Adrenal gland (tissue), 5 donors: ENCODE data around the gene FGD6.

Experiments used
- POLR2A ChIP-seq, 2 donors: fragments of 450-650 bp; IDR thresholded peaks; one replicate each; pipeline ENCODE4 v1.6.1; 2017; ENCODE audit warnings: antibody characterized with exemption in 2 of 2, mild to moderate bottlenecking in 2 of 2, moderate library complexity in 1 of 2
- TF ChIP-seq, protein P1 (sequence below), 6 experiments: fragments of 450-650 bp in 4 of 6; fragments of 200-600 bp in 2 of 6; sonication (generic) in 1 of 6; IDR thresholded peaks; 1 replicate in 5 of 6; 2 replicates in 1 of 6; pipeline versions ENCODE4 v1.5.1 to v1.8.0; 2016 to 2021; ENCODE audit warnings: antibody characterized with exemption in 6 of 6, mild to moderate bottlenecking in 2 of 6, moderate library complexity in 1 of 6
- donor health status: DM: no; HTN: no; CAD: no.

DNA sequence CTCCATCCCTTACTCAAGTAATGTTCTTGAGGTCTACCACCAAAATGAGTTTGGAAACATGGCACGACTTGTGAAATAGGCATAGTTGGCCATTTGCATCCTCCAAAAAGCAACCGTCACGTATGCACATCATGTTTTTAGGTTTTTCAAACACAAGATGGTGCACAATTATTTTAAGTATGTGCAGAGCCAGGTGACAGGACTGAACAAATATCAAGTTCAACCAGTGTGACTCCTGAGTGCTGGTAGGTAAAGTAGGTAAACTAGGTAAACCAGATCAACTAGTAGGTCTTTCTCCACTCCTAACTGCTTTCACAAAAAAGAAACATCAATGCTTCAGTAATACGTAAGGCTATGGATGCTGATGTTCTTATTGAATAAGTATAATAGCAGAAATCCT, 39.1 kb downstream of the FGD6 start:
- TF ChIP-seq, protein P1, sequence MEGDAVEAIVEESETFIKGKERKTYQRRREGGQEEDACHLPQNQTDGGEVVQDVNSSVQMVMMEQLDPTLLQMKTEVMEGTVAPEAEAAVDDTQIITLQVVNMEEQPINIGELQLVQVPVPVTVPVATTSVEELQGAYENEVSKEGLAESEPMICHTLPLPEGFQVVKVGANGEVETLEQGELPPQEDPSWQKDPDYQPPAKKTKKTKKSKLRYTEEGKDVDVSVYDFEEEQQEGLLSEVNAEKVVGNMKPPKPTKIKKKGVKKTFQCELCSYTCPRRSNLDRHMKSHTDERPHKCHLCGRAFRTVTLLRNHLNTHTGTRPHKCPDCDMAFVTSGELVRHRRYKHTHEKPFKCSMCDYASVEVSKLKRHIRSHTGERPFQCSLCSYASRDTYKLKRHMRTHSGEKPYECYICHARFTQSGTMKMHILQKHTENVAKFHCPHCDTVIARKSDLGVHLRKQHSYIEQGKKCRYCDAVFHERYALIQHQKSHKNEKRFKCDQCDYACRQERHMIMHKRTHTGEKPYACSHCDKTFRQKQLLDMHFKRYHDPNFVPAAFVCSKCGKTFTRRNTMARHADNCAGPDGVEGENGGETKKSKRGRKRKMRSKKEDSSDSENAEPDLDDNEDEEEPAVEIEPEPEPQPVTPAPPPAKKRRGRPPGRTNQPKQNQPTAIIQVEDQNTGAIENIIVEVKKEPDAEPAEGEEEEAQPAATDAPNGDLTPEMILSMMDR (IDR thresholded peaks at IDR 0.05): no peak
- TF ChIP-seq POLR2A (IDR thresholded peaks at IDR 0.05): no peak
